NCI-H1436 (cell line): ENCODE results near the gene AGTRAP.

Experiments
- DNase-seq: peaks from one replicate; lab custom pipeline; 2025; lab: John Stamatoyannopoulos, UW

Gene AGTRAP

GRCh38 chr1:11784256-11784992 lies 48.5 kb downstream of the AGTRAP start:
- no peak for DNase-seq

- no peak for DNase-seq
These were observed 49.2 kb downstream of the AGTRAP start for GRCh38 chr1:11784993-11785769.

GRCh38 chr1:11786168-11786567 lies 50.2 kb downstream of the AGTRAP start:
- no peak for DNase-seq

- no peak for DNase-seq
These were observed 51.4 kb downstream of the AGTRAP start for GRCh38 chr1:11787251-11787803.

GRCh38 chr1:11787804-11788436 lies 52.0 kb downstream of the AGTRAP start:
- no peak for DNase-seq

GRCh38 chr1:11788549-11789053 lies 52.7 kb downstream of the AGTRAP start:
- no peak for DNase-seq

GRCh38 chr1:11789126-11790067 lies 53.5 kb downstream of the AGTRAP start:
- DNase-seq: no peak

- no peak for DNase-seq
These were observed 54.4 kb downstream of the AGTRAP start for GRCh38 chr1:11790101-11790879.

GRCh38 chr1:11790880-11791715 lies 55.2 kb downstream of the AGTRAP start:
- no peak for DNase-seq

- DNase-seq: no peak
These were observed 56.2 kb downstream of the AGTRAP start for GRCh38 chr1:11792106-11792505.

GRCh38 chr1:11793819-11794218 lies 57.9 kb downstream of the AGTRAP start:
- DNase-seq: no peak

GRCh38 chr1:11794446-11795237 lies 58.7 kb downstream of the AGTRAP start:
- DNase-seq: no peak

GRCh38 chr1:11795238-11795890 lies 59.4 kb downstream of the AGTRAP start:
- no peak for DNase-seq

GRCh38 chr1:11796036-11796828 lies 60.3 kb downstream of the AGTRAP start:
- DNase-seq: no peak

- DNase-seq: no peak
These were observed 61.7 kb downstream of the AGTRAP start for GRCh38 chr1:11797525-11798216.

- DNase-seq: no peak
These were observed 63.2 kb downstream of the AGTRAP start for GRCh38 chr1:11799099-11799498.

GRCh38 chr1:11799896-11800295 lies 64.0 kb downstream of the AGTRAP start:
- no peak for DNase-seq
